ENCODE results near the gene RRP15. TPM values are rescaled to one million over a fixed set of nuclear protein-coding genes. Genes with fewer than 3 reads are reported as not detected.

Gene RRP15
- total RNA-seq, 1 experiment from 2014 or later, result 25.6 TPM

DNA sequence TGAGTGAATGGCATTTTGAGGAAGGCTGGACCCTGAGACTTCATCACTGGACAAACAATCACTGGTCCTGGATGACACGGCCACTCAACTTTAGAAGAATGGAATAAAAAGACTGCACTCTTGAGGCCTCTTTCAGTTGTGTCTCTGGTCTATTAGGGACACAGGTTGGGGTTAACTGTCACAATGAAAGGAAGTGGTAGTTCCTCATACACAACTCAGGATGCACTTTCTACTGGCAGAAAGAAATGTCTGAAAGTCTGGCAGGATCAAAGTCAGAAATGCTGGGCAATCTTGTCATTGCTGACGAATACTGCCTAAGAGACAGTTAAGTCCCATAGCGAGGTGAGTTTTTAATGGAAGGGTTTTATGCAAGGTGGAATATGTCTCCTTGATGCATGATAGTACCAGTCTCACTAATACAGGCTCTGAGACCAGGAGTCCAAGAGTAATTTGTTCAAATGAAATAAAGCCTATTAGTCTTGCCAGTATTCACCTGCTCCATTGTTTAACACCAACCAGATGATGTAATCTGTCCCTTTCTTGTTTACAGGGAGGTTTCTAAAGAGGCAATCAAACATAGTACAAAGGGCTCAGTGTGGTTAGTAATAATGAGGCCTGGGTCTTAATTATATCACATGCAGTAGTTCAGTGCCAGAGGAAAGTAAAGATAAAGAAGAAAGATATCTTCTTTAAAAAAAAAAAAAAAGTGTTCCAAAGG, 11.2 kb upstream of the RRP15 start:
- Histone ChIP-seq H3K4me1 (ENCODE audit: insufficient read depth, low read length) (no peaks in the 10 kb centered on the region), H3K9me2 (replicated peaks; ENCODE audit: low read length) (no peaks in the 10 kb centered on the region), H3K9me3 (ENCODE audit: low read length) (no peaks in the 10 kb centered on the region), H3F3A (ENCODE audit: low read length, unreplicated experiment) (no peaks in the 10 kb centered on the region), H4K20me1 (ENCODE audit: low read length) (no peaks in the 10 kb centered on the region), H2AFZ (ENCODE audit: low read length) (no peak overlapping the region), H3K27me3 (ENCODE audit: low read length) (no peaks in the 10 kb centered on the region), H3K9ac (ENCODE audit: low read length) (no peak overlapping the region), H3K4me2 (ENCODE audit: low read length) (no peak overlapping the region), H3K36me3 (ENCODE audit: low read depth, low read length) (no peaks in the 10 kb centered on the region), H3K27ac (ENCODE audit: low read length) (no peak overlapping the region), H3K79me2 (ENCODE audit: low read length) (no peaks in the 10 kb centered on the region), H3K4me3 (ENCODE audit: low read length) (no peak overlapping the region)
- POLR2A ChIA-PET (ENCODE audit: unreplicated experiment), result no interaction called here
- CTCF ChIA-PET, result no interaction called here
- TF ChIP-seq EZH2 (IDR thresholded peaks at IDR 0.05; ENCODE audit: low read length, unreplicated experiment) (no peak), EZH2phosphoT487 (IDR thresholded peaks at IDR 0.05; ENCODE audit: borderline replicate concordance, low read length) (no peak)
- TF ChIP-seq, protein P1, sequence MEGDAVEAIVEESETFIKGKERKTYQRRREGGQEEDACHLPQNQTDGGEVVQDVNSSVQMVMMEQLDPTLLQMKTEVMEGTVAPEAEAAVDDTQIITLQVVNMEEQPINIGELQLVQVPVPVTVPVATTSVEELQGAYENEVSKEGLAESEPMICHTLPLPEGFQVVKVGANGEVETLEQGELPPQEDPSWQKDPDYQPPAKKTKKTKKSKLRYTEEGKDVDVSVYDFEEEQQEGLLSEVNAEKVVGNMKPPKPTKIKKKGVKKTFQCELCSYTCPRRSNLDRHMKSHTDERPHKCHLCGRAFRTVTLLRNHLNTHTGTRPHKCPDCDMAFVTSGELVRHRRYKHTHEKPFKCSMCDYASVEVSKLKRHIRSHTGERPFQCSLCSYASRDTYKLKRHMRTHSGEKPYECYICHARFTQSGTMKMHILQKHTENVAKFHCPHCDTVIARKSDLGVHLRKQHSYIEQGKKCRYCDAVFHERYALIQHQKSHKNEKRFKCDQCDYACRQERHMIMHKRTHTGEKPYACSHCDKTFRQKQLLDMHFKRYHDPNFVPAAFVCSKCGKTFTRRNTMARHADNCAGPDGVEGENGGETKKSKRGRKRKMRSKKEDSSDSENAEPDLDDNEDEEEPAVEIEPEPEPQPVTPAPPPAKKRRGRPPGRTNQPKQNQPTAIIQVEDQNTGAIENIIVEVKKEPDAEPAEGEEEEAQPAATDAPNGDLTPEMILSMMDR (conservative IDR thresholded peaks at IDR 0.05; ENCODE audit: low read depth, low read length), result no peak
- BruUV-seq (replicated peaks), result no TSS peak
- DNase-seq (no peak), ATAC-seq (no peak)
- intact Hi-C loops (cut with micrococcal nuclease), result no loop called here

DNA sequence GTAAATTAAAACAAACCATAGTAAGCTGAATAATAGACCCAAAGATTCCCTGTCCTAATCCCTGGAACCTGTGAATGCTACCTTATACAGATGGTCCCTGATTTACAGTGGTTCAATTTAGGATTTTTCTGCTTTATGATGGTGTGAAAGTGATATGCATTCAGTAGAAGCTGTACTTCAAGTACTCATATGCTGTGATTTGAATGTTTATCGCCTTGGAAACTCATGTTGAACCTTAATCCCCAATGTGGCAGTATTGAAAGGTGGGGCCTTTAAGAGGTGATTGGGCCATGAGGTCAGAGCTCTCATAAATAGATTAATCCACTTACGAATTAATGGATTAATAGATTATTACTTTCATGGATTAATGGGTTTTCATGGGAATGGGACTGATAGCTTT, 10.6 kb upstream of the RRP15 start:
- no peaks in the 10 kb centered on the region for H3K9me3 ChIP-seq (ENCODE audit: low read length)
- no peak overlapping the region for H3K4me2 ChIP-seq (ENCODE audit: low read length)
- no peaks in the 10 kb centered on the region for H3K36me3 ChIP-seq (ENCODE audit: low read depth, low read length)
- no peaks in the 10 kb centered on the region for H4K20me1 ChIP-seq (ENCODE audit: low read length)
- no peak overlapping the region for H2AFZ ChIP-seq (ENCODE audit: low read length)
- ChIA-PET POLR2A (ENCODE audit: unreplicated experiment) (no interaction called here), CTCF (no interaction called here)
- no peak overlapping the region for H3K27ac ChIP-seq (ENCODE audit: low read length)
- DNase-seq (no peak), ATAC-seq (no peak)
- no TSS peak for BruUV-seq (replicated peaks)
- TF ChIP-seq EZH2phosphoT487 (IDR thresholded peaks at IDR 0.05; ENCODE audit: borderline replicate concordance, low read length) (no peak), EZH2 (IDR thresholded peaks at IDR 0.05; ENCODE audit: low read length, unreplicated experiment) (no peak)
- TF ChIP-seq, protein P1 (conservative IDR thresholded peaks at IDR 0.05; ENCODE audit: low read depth, low read length), result no peak
- no peak overlapping the region for H3K4me3 ChIP-seq (ENCODE audit: low read length)
- H3K9me2 ChIP-seq (replicated peaks; ENCODE audit: low read length), result no peaks in the 10 kb centered on the region
- no peaks in the 10 kb centered on the region for H3K4me1 ChIP-seq (ENCODE audit: insufficient read depth, low read length)
- no peaks in the 10 kb centered on the region for H3F3A ChIP-seq (ENCODE audit: low read length, unreplicated experiment)
- no peaks in the 10 kb centered on the region for H3K27me3 ChIP-seq (ENCODE audit: low read length)
- no peak overlapping the region for H3K9ac ChIP-seq (ENCODE audit: low read length)
- no peaks in the 10 kb centered on the region for H3K79me2 ChIP-seq (ENCODE audit: low read length)
- intact Hi-C loops (cut with micrococcal nuclease), result no loop called here

DNA sequence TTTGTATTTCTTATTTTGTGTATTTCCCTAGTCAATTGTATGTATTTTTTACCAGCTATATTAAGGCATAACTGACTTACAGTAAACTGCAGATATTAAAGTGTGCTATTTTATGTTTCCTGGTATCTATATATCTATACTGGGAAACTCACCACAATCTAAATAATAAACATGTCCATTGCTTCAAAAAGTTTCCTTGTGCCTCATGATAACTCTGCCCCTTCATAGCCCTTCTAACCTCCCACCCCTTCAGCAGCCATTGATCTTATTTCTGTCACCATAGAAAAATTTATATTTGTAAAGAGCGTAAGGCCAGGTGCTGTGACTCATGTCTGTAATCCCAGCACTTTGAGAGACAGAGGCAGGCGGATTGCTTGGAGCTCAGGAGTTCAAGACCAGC, 9.3 kb upstream of the RRP15 start:
- intact Hi-C loops (cut with micrococcal nuclease), result no loop called here
- Histone ChIP-seq H3K27me3 (ENCODE audit: low read length) (no peaks in the 10 kb centered on the region), H3K4me1 (ENCODE audit: insufficient read depth, low read length) (no peaks in the 10 kb centered on the region), H3K36me3 (ENCODE audit: low read depth, low read length) (no peaks in the 10 kb centered on the region), H3K4me3 (ENCODE audit: low read length) (no peak overlapping the region), H3K9me2 (replicated peaks; ENCODE audit: low read length) (no peaks in the 10 kb centered on the region), H3K4me2 (ENCODE audit: low read length) (no peak overlapping the region), H2AFZ (ENCODE audit: low read length) (no peak overlapping the region), H3K27ac (ENCODE audit: low read length) (no peak overlapping the region), H3K9me3 (ENCODE audit: low read length) (no peaks in the 10 kb centered on the region), H4K20me1 (ENCODE audit: low read length) (no peaks in the 10 kb centered on the region), H3K79me2 (ENCODE audit: low read length) (no peaks in the 10 kb centered on the region), H3K9ac (ENCODE audit: low read length) (no peak overlapping the region), H3F3A (ENCODE audit: low read length, unreplicated experiment) (no peaks in the 10 kb centered on the region)
- DNase-seq (no peak), ATAC-seq (no peak)
- no TSS peak for BruUV-seq (replicated peaks)
- CTCF ChIA-PET, result no interaction called here
- TF ChIP-seq, protein P1 (conservative IDR thresholded peaks at IDR 0.05; ENCODE audit: low read depth, low read length), result no peak
- no peak for TF ChIP-seq EZH2phosphoT487 (IDR thresholded peaks at IDR 0.05; ENCODE audit: borderline replicate concordance, low read length)
- TF ChIP-seq EZH2 (IDR thresholded peaks at IDR 0.05; ENCODE audit: low read length, unreplicated experiment), result no peak
- POLR2A ChIA-PET (ENCODE audit: unreplicated experiment), result no interaction called here

Data from PC-3 (cell line).